Vagina (tissue), 2 donors: ENCODE results near the gene TMOD2. TPM values are rescaled to one million over a fixed set of nuclear protein-coding genes. Genes with fewer than 3 reads are reported as not detected.

Source experiments
- DNase-seq, 2 donors: peaks; one replicate each; pipeline ENCODE4 v3.0.0-alpha.2; 2017; ENCODE audit errors: extremely low spot score in 2 of 2
- H3K27ac ChIP-seq: fragments of 200-600 bp; sonication (generic); one replicate; pipeline ENCODE4 v1.5.1; 2019
- H3K27me3 ChIP-seq: fragments of 200-600 bp; sonication (generic); one replicate; pipeline ENCODE4 v1.5.1; 2019
- H3K36me3 ChIP-seq, 2 donors: fragments of 200-600 bp; sonication (generic); one replicate each; pipeline ENCODE4 v1.5.1; 2017 to 2019
- H3K4me1 ChIP-seq: fragments of 200-600 bp; sonication (generic); one replicate; pipeline ENCODE4 v1.5.1; 2019
- H3K4me3 ChIP-seq, 2 donors: fragments of 200-600 bp; sonication (generic); 1 replicate in 1 of 2; 2 replicates in 1 of 2; pipeline ENCODE4 v1.5.1; 2016 to 2019
- H3K9me3 ChIP-seq: fragments of 200-600 bp; sonication (generic); one replicate; pipeline ENCODE4 v1.5.1; 2019
- POLR2A ChIP-seq, 2 donors: fragments of 450-650 bp; IDR thresholded peaks; one replicate each; pipeline ENCODE4 v1.6.1; 2017; ENCODE audit warnings: antibody characterized with exemption in 2 of 2, mild to moderate bottlenecking in 2 of 2, moderate library complexity in 2 of 2
- POLR2AphosphoS5 ChIP-seq, 2 donors: sonication (generic); formaldehyde crosslinking; IDR thresholded peaks; one replicate each; pipeline ENCODE4 v1.9.0; 2017; ENCODE audit warnings: antibody characterized with exemption in 2 of 2, mild to moderate bottlenecking in 2 of 2, low read depth in 1 of 2; ENCODE audit not compliant: insufficient read depth in 1 of 2
- intact Hi-C: fragments of 100-400 bp; cut with DNase I; formaldehyde crosslinking; loops from one replicate; pipeline ENCODE4 v1.15.1; 2023
- total RNA-seq: library from RNA; depleted of rRNA; stranded (reverse); fragments of >200 nt; gene quantifications from one replicate; pipeline ENCODE4 v1.2.3, GENCODE V29; 2016
- TF ChIP-seq, protein P1 (sequence below), 3 experiments: fragments of 450-650 bp in 2 of 3; fragments of 200-600 bp in 1 of 3; sonication (generic) in 1 of 3; IDR thresholded peaks; one replicate each; pipeline ENCODE4 v1.5.1; 2017 to 2019; ENCODE audit warnings: antibody characterized with exemption in 3 of 3, mild to moderate bottlenecking in 2 of 3, moderate library complexity in 2 of 3

TMOD2 gene
- total RNA-seq, 1 donor from 2014 or later = 18.4 TPM

DNA sequence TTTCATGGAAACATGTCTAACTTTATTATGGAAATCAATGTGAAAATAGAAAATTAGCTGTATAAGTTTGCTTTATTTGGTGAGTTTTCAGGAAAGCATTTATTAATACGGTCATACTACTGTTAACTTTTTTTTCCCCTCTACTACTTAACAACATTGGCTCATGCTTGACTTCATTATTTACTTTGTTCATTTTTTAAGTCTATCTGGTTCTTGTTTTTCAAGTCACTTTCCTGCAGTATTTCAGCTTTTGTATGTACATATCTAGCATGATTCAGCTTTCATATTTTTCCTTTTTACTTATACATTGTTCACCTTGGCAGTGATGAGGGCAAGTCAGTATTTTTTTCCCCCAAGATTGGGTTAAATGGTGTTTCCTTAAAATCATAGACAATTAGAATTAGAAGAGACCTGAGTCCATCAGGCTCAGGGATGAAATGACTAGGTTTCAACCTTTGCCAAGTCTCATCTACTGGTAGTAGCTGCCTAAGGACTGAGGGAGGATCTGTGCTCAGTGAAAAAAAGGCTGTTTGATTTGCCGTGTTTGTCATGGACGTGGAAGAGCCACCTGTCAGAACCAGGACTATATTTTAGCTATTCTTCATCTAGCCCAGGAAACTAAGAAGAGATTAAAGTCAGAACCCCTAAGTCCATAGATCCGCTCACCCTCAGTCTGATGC lies 93.5 kb downstream of the TMOD2 start:
- Histone ChIP-seq H3K9me3 (no peaks in the 10 kb centered on the region), H3K4me1 (peaks cover 91% of the 10 kb centered on the region), H3K27me3 (no peaks in the 10 kb centered on the region), H3K4me3 (no peak overlapping the region), H3K27ac (peak overlapping the region; percentile 65), H3K36me3 (no peaks in the 10 kb centered on the region)
- intact Hi-C loops = no loop called here
- no peak for TF ChIP-seq POLR2AphosphoS5 (IDR thresholded peaks at IDR 0.05; ENCODE audit: insufficient read depth in 1 of 2, low read depth in 1 of 2)
- TF ChIP-seq POLR2A (IDR thresholded peaks at IDR 0.05) = no peak
- TF ChIP-seq, protein P1, sequence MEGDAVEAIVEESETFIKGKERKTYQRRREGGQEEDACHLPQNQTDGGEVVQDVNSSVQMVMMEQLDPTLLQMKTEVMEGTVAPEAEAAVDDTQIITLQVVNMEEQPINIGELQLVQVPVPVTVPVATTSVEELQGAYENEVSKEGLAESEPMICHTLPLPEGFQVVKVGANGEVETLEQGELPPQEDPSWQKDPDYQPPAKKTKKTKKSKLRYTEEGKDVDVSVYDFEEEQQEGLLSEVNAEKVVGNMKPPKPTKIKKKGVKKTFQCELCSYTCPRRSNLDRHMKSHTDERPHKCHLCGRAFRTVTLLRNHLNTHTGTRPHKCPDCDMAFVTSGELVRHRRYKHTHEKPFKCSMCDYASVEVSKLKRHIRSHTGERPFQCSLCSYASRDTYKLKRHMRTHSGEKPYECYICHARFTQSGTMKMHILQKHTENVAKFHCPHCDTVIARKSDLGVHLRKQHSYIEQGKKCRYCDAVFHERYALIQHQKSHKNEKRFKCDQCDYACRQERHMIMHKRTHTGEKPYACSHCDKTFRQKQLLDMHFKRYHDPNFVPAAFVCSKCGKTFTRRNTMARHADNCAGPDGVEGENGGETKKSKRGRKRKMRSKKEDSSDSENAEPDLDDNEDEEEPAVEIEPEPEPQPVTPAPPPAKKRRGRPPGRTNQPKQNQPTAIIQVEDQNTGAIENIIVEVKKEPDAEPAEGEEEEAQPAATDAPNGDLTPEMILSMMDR (IDR thresholded peaks at IDR 0.05) = no peak
- no peak for DNase-seq

DNA sequence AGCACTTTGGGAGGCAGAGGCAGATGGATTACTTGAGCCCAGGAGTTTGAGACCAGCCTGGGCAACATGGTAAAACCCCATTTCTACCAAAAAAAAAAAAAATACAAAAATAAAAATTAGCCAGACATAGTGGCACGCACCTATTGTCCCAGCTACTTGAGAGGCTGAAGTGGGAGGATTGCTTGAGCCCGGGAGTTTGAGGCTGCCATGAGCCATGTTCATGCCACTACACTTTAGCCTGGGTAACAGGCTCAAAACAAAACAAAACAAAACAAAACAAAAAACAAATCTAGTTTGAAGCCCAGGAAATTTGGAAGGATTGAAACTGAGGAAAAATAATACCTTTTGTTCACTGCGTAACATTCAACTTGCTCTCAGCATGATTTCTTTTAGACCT lies 94.7 kb downstream of the TMOD2 start:
- intact Hi-C loops = no loop called here
- Histone ChIP-seq H3K36me3 (no peaks in the 10 kb centered on the region), H3K4me3 (no peak overlapping the region), H3K27me3 (no peaks in the 10 kb centered on the region), H3K27ac (peak overlapping the region; percentile 65), H3K9me3 (no peaks in the 10 kb centered on the region), H3K4me1 (peaks cover 98% of the 10 kb centered on the region)
- DNase-seq = no peak
- TF ChIP-seq, protein P1 (IDR thresholded peaks at IDR 0.05) = no peak
- TF ChIP-seq POLR2A (IDR thresholded peaks at IDR 0.05) = no peak
- TF ChIP-seq POLR2AphosphoS5 (IDR thresholded peaks at IDR 0.05; ENCODE audit: insufficient read depth in 1 of 2, low read depth in 1 of 2) = no peak

DNA sequence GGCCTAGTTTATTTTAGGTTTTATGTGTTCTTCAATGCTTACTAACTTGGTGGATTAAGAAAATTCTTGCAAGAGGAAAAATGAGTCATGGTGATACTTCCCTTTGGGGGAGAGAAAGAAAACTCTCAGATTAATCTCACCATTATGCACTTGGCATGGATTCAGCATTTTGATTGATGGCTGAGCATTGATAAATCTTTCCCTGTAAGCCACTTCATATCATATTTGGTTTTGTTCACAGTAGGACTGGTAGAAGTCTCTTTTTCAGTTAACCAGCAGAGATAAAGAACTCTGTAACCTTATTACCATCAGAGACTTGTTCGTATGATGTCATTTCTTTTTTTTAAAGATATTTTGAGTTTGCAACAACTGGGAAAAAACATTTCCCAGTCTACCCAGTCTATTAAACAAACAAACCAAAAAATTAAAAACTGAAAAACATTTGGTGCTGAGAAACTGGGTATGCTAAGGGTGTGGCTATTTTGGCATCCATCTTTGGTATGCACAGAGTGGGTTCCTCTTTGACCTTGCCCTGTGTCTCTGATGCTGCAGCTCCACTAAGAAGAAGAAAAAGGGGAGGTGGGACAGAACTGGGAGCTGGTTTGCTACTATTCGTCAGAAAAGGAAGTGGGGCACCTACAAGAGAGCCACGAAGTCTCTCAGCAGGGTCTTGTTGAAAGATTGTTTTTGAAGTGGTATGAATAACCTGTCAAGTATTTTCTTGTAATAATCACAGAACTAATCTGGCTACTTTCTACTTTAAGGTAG lies 95.2 kb downstream of the TMOD2 start:
- Histone ChIP-seq H3K27ac (peak overlapping the region; percentile 65), H3K36me3 (no peaks in the 10 kb centered on the region), H3K4me1 (peaks cover 92% of the 10 kb centered on the region), H3K4me3 (no peak overlapping the region), H3K27me3 (no peaks in the 10 kb centered on the region), H3K9me3 (no peaks in the 10 kb centered on the region)
- peak in 1 of 2 donors; percentile 73 for TF ChIP-seq POLR2AphosphoS5 (IDR thresholded peaks at IDR 0.05; ENCODE audit: insufficient read depth in 1 of 2, low read depth in 1 of 2)
- no peak for TF ChIP-seq POLR2A (IDR thresholded peaks at IDR 0.05)
- TF ChIP-seq, protein P1 (IDR thresholded peaks at IDR 0.05) = no peak
- intact Hi-C loops = no loop called here
- no peak for DNase-seq

DNA sequence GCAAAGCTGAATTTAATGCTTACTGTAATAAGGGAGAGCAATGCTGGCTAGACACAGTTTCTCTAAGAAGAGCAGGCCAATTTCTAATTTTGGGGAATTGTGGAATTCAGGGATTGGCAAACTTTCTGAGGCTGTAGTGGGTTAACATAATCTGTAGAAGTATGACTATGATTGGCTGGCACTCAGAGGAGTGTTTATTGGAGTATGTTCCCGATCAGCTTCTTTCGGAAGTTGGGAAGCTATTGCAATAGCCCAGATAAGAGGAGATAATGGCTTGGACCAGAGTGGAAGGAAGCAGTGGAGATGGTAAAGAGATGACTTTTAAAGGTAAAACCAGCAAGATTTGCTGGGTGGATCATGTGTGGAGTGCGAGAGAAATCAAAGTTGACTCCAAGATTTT lies 97.4 kb downstream of the TMOD2 start:
- Histone ChIP-seq H3K27me3 (no peaks in the 10 kb centered on the region), H3K9me3 (no peaks in the 10 kb centered on the region), H3K36me3 (no peaks in the 10 kb centered on the region), H3K27ac (no peak overlapping the region), H3K4me3 (no peak overlapping the region), H3K4me1 (peaks cover 72% of the 10 kb centered on the region)
- intact Hi-C loops = no loop called here
- no peak for DNase-seq
- TF ChIP-seq POLR2A (IDR thresholded peaks at IDR 0.05) = no peak
- TF ChIP-seq POLR2AphosphoS5 (IDR thresholded peaks at IDR 0.05; ENCODE audit: insufficient read depth in 1 of 2, low read depth in 1 of 2) = no peak
- TF ChIP-seq, protein P1 (IDR thresholded peaks at IDR 0.05) = no peak

DNA sequence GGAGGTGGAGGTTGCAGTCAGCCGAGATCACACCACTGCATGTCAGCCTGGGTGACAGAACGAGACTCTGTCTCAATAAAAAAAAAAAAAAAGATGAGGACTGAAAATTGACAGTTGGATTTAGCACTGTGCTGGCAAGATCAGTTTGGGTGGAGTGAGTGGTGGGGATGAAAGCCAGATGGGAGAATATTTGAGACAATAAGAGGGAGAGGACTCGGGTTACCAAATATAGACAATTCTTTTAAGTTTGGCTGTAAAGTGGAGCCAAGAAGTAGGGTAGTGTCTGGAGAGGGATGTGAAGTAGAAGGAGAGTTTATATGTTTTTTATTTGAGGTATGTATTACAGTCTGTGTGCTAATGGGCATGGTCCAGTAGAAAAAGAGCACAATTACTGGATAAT lies 98.5 kb downstream of the TMOD2 start:
- peaks cover 69% of the 10 kb centered on the region for H3K4me1 ChIP-seq
- intact Hi-C loops = no loop called here
- no peaks in the 10 kb centered on the region for H3K27me3 ChIP-seq
- no peaks in the 10 kb centered on the region for H3K36me3 ChIP-seq
- no peaks in the 10 kb centered on the region for H3K9me3 ChIP-seq
- no peak for DNase-seq
- TF ChIP-seq, protein P1 (IDR thresholded peaks at IDR 0.05) = no peak
- TF ChIP-seq POLR2A (IDR thresholded peaks at IDR 0.05) (no peak), POLR2AphosphoS5 (IDR thresholded peaks at IDR 0.05; ENCODE audit: insufficient read depth in 1 of 2, low read depth in 1 of 2) (no peak)
- no peak overlapping the region for H3K4me3 ChIP-seq
- H3K27ac ChIP-seq = no peak overlapping the region
